ENCODE measurements around the gene MEF2D.

The MEF2D gene

DNA sequence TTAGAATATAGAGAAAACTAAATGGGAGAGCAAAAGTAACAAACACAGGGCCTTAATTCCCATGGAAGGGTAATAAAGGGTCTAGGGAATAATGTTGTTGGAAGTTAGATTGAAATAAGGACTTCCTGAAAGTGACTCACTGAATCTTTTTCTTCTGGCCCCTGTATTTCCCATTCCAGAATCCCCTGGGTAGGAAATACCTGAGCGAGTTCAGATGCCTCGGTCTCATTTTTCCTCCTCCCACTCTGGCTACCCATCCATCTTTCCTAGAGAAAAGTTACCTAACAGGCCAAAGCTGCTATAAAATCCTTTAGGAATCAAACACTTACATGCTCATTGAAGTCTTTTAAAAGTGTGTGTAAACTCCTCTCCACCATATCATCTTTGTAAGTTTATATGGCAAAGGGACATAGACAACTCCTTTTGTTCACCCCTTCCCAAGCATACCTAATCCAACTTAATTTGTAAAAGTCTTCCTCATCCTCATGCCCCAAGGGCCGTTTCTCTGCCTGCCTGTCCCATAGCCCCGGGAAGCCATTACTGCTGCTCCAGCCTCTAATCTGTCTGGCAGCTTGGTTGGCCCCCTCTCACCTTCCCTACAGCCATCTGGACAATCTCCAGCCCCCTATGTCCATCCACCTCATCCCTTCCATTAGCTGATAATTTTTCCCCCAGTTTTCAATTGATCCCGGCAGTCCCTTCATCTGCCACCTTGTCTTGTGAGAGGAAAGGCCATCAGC is 3.3 kb upstream of the MEF2D start:
- DNase-seq = no peak
- in situ Hi-C loops (cut with MboI; ENCODE audit: low pct_unique_long_range_greater_than_20kb, low sequenced_read_pairs) = no loop called here

DNA sequence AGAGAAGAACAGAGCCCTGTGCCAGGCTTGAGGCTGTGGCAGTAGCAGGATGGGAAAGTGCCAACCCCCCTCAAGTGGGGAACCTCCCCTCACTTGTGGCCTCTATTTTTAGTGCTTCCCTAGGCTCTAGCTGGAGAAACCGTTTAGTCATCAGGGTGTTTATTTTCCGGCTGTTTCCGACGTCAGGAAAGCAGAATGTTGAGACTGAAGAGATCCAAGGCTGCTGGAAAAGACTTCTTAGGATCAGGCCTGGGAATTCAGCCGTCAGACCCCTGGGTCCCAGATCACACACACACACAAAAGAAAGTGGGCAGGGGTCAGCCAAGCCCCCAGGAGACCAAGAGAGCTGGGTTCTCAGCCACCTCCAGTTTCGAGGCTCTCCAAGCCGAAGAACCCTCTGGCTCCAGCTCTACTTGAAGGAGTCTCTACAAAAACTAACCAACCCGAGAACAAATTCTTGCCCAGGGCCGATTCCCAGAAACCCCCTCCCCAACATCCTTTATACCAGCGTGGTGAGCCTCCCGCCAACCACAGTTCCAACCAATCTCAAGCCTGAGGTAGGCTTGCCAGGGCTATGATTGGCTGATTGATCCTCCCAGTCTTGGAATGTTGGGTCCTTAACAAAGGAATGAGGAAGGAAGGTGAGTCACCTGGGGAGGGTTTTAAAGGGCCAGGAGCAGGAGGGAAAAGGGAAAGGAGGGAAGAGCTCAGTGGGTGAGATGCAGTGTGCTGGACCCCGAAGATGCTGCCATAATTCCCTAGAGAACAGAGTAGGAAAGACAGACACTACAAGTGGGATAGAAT is 2.5 kb upstream of the MEF2D start:
- DNase-seq = peak; percentile 86
- in situ Hi-C loops (cut with MboI; ENCODE audit: low pct_unique_long_range_greater_than_20kb, low sequenced_read_pairs) = no loop called here

DNA sequence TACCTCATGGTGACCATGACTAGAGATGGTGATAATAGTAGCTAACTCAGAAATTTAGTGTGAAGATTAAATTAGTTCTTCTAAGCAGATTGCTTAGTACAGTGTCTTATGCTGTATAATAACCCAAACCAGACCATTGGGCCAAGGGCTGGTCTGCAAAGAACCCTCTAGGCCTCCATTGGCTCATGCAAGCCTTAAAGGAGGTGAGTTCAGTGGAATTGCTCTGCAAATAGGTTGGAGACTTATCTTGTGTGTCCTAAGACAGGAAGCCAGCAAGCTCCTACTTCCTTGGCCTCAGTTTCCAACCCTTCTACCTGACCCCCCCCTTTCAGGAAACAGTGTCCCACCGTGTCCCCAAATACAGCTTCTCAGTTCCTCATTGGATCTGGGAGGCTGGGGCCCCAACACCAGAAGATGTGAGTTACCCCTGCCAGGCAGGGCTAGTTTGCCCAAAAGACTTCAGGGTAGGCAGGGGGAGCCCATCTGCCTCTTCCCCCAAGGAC is 1.9 kb upstream of the MEF2D start:
- in situ Hi-C loops (cut with MboI; ENCODE audit: low pct_unique_long_range_greater_than_20kb, low sequenced_read_pairs) = no loop called here
- DNase-seq = no peak

DNA sequence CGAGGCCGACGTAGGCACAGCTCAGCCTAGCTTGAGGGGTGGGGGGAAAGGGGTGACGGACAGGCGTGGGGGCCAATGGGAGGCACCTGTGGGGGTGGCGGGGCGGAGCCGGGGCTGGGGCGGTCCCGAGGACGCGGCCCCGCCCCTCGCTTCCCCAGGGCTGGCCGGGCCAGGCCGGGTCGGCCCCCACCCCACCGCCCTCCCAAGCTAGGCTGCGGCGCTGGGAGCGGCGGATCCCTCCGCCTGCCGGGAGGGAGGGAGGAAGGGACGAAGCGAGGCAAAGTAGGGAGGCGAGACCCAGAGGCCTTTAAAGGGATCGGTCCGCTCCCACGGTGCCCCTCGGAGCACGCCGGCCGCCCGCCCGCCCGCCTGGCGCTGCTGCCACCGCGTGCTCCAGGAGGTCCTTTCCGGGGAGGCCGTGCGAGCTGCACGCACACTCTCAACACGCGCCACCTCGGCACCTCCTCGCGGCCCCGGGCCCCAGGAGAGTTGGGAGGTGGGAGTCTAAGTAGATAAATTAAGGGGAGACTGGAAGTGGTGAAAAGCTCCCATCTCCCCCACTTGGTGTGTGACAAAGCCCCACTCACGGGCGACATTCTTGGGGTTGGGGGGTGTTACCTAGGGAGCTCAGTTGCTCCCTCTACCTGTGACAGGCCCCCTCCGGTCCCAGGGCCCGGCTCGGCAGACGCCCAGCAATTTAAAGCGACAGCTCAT is 375 bp upstream of the MEF2D start:
- peak; percentile 92 for DNase-seq
- in situ Hi-C loops (cut with MboI; ENCODE audit: low pct_unique_long_range_greater_than_20kb, low sequenced_read_pairs) = no loop called here

DNA sequence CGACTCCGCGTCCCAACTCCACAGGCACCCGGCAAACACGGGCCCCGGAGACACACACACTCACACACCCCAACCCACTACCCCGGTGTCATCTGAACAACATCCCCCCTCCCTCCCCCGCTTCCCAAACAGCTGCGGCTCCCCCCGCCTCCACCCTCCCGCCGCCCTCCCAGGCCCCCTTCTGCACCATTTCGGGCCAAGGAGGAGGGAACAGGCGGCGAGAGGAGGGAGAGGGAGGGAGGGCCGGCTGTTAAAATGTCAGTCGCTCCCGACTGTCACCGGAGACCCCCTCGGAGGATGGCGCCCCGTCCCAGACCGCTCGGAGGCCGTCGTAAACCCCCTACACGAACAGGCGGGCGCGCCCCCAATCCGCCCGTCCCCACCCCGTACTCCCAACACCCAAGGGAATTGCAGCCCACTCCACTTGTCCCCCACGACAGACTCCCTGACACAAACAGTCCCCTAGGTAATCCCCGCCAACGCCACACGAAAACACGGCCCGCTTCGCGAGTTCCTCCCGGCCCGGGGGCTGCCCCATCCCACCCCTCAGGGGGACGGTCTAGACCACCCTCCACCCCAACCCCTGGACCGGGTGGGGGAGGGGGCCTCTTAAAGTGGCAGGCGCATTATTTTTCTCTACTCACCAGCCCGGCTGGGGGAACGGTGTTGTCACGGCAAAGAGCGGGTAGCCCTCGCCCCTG is 583 bp downstream of the MEF2D start:
- DNase-seq = no peak
- in situ Hi-C loops (cut with MboI; ENCODE audit: low pct_unique_long_range_greater_than_20kb, low sequenced_read_pairs) = no loop called here

DNA sequence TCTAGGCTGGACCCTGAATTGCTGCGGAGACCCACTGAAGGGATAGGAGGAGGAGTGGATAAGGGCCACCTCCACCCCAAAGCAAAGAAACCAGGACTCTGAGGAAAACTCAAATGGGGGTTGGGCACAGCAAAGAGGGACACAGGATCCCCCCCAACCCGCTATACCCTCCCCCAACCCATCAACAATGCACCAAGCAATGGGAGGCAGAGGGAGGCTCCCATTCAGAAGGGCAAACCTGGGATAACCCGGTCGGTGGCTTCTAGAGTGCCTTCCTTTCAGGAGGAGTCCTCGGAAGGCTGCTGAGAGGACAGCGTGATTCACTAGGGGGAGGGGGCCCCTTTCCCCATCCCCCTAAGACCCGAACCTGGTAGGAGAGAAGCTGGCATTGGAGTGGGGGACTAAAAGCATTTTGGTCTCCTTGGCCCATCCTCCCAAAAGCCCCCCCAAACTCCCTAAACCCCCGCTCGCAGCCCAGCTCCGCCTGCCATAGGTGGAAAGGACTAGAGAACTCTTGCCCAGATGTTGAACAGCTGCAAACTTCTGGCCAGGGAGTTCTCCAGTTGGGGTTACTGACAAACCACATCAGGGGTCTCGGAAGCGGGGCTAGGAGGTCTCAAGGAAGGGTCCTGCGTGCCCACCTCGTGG is 1.3 kb downstream of the MEF2D start:
- DNase-seq = no peak
- in situ Hi-C loops (cut with MboI; ENCODE audit: low pct_unique_long_range_greater_than_20kb, low sequenced_read_pairs) = no loop called here

DNA sequence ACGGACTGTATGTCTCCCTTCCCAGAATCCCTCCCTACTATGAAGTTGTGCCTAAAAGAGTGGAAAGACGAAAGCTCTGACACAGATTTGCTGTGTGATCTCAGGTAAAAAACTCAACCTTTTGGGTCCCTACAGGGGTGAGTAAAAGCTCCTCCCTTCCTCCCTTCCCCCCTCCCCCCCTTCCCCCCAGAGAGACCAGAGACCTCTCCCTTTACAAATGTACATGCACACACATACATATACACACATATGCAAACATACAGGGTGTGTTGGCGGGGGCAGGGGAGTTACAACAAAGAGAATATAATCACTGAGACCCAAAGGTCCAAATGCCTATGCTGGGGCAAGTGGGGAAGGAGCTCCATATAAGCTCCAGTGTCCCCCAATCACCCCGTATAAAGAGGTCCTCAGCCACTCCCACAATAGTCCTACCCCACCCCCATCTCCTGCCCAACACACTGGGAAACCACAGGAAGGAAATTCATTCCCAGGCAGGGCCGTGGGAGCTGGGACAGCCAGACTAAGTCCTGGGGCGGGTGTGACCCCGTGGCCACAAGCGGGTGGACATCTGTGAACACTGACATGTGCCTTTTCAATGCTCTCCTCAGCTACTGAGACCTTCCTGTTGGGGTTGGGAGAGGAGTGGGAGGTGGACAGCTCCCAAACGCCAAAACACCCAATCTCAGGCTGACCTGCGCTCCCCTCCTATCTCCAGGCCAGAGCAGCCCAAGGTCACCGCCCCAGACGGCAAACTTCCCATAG is 2.0 kb downstream of the MEF2D start:
- DNase-seq = no peak

DNA sequence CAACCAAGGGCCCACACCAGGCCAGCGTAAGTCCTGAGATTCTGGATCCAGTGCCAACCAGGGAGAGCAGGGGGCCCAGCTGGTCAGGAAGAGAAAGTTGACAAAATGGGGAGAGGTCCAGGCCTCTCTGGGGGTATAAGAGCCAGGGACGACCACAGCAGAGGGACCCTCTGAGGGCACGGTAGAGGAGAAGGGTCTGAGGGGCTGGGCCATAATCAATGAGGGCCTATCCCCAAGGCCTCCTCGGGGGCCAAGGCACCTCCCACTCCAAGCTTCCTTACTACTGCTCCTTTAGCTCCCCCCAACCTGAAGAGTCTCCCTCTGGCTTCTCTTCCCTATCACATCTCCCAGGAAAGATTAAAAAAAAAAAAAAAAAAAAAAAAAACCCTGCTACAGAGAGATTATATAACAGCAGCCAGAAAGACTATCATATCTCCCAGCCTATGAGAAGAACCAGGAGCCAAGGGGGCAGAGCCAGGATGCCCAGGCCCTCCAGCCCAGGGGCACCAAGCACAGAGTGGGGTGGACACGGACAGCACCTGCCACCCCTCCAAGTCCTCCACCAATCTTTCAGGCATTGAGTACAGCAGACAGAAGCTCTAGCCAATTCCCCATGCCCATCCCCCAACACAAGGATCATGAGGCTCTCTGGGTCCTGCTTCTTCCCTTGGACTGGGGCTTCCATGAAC is 2.7 kb downstream of the MEF2D start:
- DNase-seq = no peak

More for the DNA sequence above, 2.0 kb downstream of the MEF2D start:
- in situ Hi-C loops (cut with MboI; ENCODE audit: low pct_unique_long_range_greater_than_20kb, low sequenced_read_pairs) = no loop called here

DNA sequence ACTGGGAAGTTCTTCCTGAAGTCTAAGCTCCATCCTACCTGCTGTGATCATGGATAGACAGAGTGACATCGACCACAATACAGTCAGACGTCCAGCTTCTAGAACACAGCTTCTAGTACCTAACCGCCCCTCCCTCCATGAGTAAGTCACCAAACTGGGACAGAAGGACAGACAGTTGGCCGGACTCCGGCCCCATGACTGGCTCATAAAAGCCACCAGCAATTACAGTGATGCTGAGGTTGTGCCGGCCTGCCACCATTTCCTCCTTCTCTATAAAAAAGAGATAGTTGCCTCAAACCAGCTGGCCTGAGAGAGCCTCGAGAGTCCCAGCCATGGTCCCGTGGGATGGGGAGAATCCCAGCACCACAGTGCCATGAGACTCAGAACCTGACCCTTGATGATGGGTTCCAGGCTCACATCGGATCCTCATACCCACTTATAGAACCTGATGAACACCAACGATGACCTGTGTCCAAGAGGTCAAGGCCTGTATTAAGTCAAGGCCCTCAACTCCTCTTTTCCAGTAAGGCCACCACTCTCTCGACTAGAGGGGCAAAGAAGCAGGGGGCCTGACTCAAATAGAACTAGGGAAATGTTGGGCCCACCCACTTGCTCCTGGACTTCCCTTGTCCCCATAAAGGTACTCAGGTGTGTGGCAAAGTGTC is 3.4 kb downstream of the MEF2D start:
- in situ Hi-C loops (cut with MboI; ENCODE audit: low pct_unique_long_range_greater_than_20kb, low sequenced_read_pairs) = no loop called here
- no peak for DNase-seq

More for the DNA sequence above, 2.7 kb downstream of the MEF2D start:
- in situ Hi-C loops (cut with MboI; ENCODE audit: low pct_unique_long_range_greater_than_20kb, low sequenced_read_pairs) = no loop called here

DNA sequence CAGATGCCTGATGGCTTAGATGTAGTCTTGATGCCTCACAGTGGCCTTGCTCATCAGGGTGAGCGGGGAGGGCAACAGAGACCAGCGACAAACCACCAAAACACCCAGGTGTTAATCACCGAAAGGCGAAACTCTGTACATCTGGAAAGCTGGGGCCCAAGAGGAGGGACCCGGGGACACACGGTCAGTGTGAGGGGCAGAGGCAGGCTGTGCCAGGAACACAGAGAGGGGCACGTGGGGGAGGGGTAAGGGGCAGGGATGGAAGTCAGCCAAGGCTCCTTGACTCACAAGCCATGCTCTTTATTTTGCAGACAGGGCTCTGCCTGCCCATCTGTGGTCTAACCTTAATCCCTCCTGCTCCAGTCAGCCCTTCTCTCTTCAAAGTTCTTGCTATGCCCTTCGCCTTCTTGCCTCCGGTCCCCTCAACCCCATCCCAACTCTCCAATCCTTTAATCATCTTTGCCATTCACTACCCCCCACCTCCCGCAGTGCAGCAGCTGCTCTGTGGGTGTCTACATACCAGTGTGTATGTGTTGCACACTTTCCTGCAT is 4.3 kb downstream of the MEF2D start:
- in situ Hi-C loops (cut with MboI; ENCODE audit: low pct_unique_long_range_greater_than_20kb, low sequenced_read_pairs) = no loop called here
- no peak for DNase-seq

DNA sequence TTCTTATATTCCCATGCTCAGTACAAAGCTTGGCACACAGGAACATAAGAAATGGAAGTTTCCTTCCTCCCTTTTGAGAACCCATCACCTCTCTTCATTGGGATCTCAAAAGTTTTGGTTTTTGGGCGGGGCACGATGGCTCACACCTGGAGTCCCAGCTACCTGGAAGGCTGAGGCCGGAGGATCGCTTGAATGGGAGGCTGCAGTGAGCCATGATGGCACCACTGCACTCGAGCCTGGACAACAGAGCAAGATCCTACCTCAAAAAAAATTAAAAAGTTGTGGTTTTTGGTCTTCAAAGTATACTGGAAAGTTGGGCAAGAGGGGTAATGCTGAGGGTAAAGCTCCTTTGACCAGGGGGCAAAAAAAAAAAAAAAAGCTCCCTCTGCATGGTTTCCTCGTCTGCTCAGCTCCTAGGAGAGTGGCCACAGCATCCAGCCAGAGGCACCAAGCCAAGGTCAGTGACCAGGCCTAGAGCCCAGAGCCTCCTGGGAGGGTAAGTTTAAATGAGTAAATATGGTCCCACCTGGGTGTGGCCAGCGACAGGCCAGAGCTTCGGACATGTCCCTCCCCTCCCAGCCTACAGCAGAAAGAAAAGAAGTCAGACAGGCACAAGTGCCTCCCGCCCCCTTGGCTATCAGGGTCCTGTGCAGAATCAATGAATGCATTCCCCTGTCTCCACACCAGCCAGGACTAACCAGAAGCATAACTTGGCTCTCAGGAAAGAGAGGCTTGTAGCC is 5.0 kb downstream of the MEF2D start:
- in situ Hi-C loops (cut with MboI; ENCODE audit: low pct_unique_long_range_greater_than_20kb, low sequenced_read_pairs) = no loop called here
- DNase-seq = no peak

DNA sequence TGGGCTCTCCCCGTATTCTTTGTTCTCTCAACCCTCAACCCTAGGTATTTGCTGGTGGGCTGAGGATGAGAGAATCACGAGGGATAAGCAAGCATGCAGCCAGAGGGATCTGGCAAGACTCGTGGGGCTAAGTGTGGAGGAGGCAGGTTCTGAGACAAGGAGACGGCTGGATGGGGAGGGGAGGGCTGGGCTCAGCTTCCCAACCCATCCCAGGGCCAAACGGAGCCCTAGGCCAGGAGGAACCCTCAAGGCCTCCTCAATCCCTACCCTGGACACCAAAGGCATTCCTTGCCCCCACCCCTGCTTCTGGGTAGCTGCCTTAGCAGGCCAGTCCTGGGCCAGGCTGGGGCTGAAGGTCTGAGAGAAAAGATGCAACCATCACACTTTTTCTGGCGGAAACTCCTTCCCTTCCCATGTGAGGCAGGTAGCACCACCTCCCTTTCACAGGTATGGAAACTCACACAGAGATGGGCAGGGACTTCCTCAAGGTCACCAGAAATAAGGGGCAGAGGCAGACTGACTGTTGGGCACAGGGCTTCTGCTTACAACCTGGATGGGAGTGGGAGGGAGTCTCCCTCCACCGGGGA is 6.2 kb downstream of the MEF2D start:
- no peak for DNase-seq
- in situ Hi-C loops (cut with MboI; ENCODE audit: low pct_unique_long_range_greater_than_20kb, low sequenced_read_pairs) = no loop called here

DNA sequence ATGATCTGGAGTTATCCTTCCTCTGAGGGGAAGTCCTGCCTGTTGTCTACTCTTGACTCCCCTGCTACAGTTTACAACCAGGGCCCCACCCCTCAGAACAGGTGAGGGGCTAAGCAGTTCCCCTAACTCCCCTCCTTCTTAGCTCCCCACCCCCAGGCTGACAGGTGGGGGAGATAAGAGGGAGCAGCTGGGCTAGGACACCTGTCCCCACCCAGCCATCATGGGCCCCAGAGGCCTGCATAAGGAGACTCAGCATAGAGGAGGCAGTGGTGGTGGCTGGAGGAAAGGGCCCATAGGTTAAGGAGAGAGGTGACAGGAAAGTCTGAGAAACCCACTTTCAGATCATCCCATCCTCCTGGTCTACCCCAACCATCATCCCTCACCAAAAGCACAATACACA is 6.8 kb downstream of the MEF2D start:
- DNase-seq = no peak
- in situ Hi-C loops (cut with MboI; ENCODE audit: low pct_unique_long_range_greater_than_20kb, low sequenced_read_pairs) = no loop called here

DNA sequence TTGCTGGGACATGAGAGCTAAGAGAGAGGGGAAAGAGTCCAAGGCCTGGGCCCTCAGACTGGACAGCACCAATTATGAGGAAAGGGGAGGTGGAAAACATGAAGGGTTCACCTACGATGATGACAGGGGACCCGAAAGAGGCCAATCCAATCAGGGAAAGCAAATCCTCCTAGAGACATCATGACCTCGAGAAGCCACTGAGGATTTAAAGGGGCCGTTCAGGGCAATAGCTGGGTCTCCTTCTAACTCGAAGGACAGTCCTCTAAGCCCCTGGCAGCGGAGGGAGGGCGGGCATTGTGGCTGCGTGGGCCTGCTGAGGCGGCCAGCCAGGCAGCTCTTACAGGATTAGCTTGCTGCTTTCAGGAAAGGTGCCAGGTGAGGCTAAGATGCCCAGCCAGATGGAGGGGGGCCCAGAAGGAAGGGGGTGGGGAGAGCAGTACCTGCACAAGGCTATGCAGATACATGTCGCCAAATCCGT is 7.4 kb downstream of the MEF2D start:
- DNase-seq = no peak
- in situ Hi-C loops (cut with MboI; ENCODE audit: low pct_unique_long_range_greater_than_20kb, low sequenced_read_pairs) = no loop called here

DNA sequence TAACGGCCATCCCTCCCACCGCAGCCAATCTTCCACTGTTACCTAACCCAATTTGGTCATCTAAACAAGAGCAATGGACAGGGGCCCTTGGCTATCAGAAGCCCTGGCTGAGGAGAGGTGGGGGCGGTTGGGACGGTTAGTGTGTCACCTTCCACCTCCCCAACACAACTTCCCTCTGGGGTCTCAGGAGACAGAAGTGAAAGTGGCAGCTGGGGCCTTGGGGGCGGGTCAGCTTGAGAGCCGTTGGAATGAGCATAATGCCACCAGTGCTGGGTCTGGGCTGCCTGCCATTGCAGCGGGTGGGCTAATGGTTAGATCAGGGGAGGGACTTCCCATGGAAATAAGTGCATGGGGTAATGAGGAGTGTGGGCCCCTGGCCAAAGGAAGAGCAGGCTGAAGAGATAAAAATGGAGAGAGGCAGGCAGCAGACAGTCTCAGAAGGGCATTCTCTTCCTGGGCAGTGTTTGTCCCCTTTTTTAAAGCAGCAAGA is 7.9 kb downstream of the MEF2D start:
- DNase-seq = peak; percentile 83
- in situ Hi-C loops (cut with MboI; ENCODE audit: low pct_unique_long_range_greater_than_20kb, low sequenced_read_pairs) = no loop called here

All from KBM-7 (cell line).